HG03064 (cell line): ENCODE measurements around the gene TDP1.

ENCODE experiments used
- ATAC-seq: cut with Tn5 transposase; IDR thresholded peaks from one replicate; pipeline ENCODE4 v1.9.1; 2021; ENCODE audit warnings: low read depth; ENCODE audit not compliant: unreplicated experiment

The TDP1 gene

DNA sequence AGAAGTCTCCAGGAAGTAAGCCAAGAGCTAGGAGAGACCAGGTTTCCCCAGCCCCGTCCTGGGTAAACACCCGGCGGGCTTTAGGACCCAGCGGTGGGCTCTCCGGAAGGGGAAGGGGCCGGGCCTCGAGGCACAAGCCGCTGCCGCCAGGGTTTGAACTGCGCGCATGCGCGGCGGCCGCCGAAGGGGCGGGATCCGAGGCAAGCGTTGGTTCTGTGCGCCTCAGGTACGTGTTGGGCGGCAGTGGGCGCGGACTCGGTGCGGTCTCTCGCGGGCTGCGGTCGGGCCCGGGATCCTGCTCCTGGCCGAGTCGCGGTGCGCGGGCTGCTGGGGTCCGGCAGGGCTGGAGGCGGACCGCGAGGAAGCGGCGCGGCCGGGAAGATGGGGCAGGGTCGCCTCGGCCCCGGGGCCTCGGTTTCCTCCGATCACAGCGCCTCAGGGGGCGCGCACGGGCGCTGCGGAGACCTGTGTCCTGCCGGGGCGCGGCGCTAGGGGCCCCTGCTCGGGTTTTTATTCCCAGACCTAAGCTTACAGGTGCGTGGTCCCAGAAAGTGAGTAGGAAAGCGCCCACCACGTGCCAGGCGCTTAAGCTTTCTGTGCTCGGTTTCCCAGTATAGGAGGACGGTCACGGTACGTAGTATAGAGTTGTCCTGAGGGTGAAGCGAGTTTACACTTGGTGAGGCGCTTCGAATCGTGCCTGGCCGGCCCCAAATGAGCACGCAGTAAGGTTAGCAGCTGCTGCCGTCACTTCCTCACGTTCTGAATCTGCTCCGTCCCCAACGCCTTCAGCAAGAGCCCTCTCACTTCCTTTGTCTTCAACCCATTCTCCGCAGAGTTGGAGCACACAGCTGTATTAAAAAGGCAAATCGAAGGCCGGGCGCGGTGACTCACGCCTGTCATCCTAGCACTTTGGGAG lies at the start of gene TDP1:
Gene TDP1 (plus strand): TSS at position 183 of the 916 bp plus-strand sequence. CDS start 7,188 bp downstream, outside the sequence.
- peak; percentile 52 for ATAC-seq

DNA sequence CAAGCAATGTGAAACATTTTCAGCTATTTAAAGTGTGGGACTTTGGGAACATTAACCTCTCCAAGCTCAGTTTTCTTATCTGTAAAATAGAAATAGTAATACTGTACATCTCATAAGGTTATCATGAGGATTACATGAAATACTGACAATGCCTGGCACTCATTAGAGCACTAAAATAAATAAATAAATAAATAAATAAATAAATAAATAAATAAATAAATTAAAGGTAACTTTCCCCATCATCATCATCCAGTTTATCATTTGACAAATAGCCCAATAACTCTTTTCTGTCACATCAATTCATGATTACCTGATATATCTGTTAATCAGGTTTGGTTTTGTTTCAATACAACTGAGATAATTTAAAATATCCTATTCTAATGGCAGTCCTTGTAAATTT lies 49.7 kb upstream of the TDP1 start:
- ATAC-seq, result no peak

DNA sequence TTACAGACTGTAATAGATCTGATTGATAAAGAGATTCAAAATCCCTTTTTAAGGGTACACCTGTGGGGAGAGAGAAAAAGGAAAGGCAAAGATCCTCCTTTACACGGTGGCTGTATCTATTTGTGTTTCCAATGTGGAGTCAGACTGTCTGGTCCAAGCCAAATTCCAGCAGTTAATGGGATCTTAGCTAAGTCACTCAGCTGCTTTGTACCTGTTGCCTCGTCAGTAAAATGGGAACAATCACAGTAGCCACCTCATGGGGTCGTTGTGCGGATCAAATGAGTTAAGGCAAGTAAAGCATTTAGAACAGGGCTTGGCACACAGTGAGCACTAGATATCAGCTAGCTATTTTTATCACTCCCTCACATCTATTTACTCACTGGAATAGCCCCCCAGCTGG lies 48.1 kb upstream of the TDP1 start:
- ATAC-seq, result no peak

DNA sequence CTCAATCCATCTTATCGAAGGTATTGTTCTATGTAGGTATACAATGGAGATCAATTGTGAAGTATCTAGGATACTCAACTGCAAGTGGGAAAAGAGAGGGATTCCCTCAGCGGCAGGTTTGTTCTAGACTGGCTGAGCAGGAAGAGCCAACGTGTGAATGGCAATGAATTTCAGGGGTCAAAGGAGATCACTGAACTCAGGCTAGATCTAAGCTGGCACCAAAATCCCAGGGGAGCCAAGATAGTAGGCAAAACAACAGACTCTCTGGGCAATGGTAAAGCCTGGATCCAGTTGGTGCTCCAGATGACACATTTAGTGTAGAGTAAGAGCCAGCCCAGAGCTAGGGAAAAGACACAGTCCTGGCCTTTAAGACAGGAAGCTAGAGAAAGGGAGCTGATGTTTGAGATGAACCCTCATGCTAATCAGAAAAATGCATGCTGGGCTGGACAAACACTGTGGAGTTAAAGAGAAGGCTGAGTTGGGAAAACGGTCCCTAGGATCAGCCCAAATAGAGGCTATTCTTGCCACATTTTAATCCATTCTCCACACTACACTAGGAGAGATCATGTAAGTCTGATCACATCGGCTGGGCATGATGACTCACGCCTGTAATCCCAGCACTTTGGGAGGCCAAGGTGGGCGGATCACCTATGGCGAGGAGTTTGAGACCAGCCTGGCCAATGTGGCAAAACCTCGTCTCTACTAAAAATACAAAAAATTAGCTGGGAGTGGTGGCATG lies 46.8 kb upstream of the TDP1 start:
- ATAC-seq, result no peak

DNA sequence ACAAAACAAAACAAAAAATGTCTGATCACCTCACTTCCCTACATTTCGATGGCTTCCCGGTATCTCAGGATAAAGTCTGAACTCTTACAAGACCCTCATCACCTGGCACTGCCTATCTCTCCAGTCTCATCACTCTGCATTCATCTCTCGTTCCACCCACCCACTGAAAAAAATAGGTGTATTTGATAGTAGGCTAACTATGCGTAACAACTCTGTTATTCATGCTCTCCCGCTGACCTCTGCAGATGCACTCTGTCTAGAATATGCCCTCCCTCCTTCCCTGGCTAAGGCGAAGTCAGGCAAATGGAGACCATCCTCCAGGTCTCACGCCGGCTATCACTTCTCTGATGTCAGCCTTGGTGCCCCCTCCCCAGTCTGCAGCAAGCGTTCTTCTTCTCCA lies 46.1 kb upstream of the TDP1 start:
- ATAC-seq, result no peak

DNA sequence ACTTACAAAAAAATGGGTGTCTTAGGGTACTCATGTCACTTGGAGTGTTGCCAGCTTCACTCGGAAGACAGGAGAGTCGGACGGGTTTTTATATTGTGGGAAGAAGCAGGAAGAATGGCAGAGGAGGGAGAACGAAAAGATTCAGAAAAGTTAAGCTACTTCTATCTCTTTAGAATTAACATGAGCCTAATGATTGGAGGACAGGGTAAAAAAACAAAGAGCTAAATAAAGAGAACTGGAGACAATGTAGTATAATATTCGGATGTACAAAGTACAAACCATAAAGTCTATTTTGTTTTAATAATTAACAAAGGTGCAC lies 45.1 kb upstream of the TDP1 start:
- ATAC-seq, result no peak

DNA sequence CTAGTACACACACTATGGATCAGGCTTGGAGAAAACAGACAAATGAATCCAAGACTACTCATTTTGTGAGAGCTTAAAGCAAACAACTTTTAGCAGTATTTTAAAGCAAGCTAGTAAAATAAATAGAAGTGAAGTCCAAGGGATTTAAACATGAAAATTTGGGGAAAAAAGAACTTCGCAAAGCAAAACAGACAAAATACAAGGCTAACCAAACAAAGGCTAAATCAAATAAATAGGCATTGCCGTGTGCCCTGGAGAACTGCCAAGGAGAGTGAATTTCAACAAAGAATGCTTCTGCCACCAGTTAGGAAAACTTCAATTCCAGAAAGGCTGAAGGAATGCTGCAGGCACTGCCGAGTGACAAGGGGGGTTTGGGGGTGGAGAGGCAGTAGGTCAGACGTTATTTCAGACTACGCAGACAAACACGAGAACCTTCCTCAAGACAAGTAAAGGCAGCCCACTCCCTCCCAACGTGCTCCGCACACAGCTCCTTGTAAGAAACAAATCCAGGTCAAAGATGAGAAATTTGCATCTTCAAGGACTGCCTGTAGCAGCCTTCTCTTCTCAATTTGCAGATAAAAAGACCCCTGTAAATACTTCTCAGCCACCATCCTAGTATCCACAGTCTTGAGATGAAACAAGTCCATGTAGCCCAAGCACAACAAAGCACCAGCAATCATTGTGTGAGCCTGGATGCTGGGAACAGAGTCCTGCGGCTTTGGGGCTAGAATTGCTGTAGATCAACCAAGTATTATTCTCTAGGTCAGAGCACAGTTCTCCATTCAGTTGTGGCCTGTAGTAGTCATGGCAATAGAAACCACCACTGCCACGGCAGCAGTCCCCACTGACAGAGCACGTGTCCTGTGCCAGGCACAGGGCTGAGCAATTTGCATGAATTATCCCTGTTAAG lies 44.5 kb upstream of the TDP1 start:
- no peak for ATAC-seq

DNA sequence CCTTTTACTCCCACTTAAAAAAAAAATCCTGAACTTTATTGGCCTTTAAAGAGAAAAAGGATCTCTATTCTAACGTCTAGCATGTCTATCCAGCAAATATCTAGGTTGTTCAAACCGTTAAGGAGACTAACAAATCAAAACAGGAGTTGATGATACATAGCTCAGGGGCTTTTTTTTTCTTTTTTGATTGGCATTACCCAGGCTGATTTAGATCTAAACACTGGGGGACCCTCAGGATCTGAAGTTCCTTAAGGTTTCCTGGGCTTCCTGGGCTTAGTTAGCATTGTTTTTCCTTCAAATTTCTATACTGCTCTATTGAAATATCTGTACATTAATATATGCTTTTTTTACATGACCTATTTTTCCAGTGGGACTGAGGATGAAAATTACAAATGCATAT lies 43.5 kb upstream of the TDP1 start:
- ATAC-seq, result no peak

DNA sequence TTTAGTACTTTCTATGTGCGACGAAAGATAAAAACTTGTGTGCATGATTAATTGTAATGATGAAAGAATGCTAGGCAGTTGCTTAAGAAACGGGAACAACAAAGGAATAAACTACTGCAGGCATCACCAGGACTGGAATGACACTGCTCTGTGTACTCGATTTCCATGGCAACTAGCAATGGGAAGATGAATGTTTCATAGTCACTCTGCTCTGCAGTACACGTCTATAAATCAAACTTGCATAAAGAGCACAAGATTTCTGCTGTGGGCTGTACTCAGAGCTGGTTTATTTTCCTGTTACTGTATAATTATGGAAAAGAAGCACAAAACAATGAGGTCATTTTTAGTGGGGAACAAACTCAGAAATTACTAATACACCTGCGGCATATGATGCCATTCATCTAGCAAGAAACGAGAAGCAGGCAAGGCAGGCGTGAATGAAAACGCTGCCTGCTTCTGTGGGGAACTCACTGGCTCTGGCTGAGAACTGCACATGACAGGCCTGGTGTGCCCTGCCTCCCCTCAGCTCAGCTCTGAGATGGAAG lies 43.0 kb upstream of the TDP1 start:
- no peak for ATAC-seq

DNA sequence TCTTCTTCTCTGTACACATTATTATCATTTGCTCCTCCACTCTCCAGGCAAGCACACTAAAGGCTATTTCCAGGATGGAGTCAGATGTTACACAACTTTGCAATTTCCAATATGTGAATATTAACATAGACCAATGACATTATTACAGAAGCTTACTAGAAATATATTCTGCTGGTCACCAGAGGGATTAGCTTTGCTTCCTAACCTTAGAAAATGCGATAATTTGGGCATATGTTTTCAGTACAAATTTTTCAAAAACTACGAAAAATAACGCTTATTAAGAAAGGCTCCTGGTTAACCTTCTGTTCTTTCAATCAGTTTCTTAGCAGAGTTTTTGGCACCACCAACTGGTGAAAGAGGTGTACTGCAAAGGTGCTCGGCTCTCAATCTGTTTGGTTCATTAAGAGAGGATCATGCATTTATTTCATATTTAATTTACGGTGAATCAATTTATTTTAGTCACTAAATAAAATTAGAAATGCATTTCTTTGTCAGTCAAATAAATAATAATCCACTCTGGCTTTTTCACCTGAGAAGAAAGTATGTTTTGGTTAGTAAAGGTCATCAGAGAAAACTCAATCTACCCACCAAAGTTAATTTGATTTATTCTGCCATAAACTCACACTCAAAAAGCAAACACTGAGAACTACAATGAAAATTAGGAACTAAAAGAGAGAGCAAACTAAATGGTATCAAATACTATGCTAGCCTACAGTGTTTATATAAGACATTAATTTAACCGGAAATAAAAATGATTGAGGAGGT lies 40.4 kb upstream of the TDP1 start:
- ATAC-seq, result no peak

DNA sequence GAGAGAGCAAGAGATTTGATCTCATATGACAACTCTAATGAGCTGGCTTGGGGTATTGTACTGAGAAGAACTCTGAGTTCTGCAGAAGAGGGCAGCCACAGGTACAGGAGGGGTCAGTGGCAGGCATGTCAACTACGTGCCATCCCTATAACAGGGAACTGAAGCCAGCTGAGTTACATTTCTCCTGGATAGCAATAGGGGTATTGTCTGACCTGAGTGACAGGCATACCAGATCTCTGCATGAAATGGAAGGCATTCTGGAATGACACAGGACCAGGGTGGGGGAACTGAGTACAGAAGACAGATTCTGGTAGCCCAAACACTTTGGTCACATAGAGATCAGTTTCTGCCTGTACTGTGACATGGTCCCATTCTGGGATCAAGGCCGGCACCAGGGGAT lies 37.0 kb upstream of the TDP1 start:
- no peak for ATAC-seq

DNA sequence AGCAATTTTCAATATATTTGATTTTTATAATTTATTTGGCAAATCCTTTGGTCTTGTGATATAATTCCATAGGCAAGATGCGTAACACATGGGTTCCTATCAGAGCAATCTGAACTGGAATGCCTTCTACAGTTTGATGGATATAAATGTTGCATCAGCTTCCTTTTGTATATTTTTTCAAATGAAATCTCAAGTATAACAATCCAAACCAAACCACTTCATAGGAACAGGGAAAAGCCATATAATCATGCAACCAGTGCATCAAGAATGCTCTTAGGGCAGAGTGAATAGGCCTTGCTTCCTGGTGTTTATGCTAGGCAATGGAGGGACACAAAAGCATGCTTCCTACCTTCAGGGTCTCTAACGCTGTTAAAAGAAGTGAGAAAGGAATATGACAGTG lies 35.7 kb upstream of the TDP1 start:
- no peak for ATAC-seq

DNA sequence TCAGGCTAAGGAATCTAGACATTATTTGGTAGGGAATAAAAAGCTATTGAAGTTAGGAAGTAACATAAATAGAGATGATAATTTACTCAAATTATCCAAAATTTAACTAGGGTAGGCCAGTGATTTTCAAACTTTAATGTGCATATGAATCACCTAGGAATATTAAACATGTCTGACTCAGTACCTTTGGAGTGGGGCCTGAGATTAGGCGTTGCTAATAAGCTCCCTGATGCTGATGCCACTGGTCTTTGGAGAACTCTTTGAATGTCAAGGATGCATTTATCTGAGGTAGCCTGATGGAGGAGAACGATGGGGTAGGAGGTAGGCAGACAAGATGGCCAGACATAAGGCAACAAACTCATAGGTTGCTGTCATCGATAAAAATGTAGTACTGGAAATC lies 34.4 kb upstream of the TDP1 start:
- ATAC-seq, result no peak

DNA sequence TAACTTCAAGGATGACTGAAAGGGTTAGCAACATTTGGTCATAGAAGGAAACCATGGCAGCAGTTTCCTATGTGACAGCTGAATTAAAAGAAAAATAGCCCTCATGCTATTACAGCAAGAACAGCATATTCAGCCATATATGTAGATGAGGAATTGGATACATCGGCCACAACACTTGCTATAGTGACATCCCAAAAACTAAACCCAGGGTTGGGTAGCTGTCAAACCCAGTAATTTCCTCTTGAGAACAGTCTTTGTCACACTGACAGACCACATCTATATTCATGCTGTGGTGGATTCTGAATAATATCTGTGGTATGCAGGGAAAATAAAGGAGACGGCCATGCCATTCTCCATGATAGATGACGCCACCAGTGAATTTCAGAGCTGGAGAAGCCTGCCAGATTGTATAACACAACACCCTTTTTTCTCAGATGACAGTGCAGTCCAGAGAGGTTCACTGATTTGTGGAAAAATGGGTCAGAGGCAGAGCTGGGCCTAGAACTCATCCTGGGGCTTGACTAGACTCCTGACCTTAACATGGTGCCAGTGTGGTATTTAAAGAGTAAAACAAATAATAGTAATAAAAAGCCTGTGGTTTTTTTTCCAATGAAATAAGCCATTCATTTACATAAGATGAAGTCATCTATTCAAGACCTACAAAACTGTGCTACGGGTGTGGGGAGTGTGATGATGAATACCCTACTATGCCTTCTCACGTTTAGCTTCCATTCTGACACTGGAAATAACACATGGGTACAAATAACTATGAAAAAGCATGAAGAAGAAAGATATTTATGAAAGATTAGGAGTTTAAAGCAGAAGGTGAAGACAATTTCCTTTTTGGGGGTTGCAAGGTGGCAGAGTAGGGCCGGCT lies 33.5 kb upstream of the TDP1 start:
- ATAC-seq, result no peak

DNA sequence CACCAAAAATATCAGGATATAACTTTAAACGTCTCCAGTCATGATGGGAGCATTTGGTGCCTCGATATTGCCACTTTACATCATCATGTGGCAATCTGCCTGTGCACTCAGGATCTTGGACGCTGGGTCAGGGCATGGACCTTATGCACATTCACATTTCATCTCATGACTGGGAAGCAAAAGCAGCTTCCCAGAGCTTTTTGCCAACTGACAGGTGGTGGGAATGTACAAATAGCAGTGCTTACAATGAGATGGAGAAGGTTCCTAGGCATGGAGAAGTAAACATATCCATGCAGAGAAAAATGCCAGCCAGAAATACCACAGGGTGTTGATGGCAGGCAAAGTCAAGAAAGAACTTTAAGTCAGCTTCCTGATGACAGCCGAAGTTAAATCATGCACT lies 31.5 kb upstream of the TDP1 start:
- ATAC-seq, result no peak

DNA sequence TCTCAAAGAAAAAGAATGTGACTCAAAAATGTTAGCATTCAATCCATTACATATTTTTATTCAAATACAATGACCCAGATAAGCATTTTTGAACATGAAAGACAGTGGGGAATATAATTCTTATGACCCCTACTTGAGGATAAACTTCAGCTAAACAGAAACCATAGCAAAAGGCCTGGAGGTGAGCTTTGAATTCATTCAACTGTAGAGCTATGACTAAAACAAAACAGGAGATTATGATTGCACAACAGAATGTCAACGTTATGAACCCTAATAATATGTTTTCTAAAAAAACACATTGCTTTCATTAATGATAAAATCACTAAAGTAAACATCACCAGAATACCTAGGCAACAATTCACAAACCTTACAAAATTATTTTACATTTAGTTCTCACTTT lies 29.0 kb upstream of the TDP1 start:
- ATAC-seq, result no peak

DNA sequence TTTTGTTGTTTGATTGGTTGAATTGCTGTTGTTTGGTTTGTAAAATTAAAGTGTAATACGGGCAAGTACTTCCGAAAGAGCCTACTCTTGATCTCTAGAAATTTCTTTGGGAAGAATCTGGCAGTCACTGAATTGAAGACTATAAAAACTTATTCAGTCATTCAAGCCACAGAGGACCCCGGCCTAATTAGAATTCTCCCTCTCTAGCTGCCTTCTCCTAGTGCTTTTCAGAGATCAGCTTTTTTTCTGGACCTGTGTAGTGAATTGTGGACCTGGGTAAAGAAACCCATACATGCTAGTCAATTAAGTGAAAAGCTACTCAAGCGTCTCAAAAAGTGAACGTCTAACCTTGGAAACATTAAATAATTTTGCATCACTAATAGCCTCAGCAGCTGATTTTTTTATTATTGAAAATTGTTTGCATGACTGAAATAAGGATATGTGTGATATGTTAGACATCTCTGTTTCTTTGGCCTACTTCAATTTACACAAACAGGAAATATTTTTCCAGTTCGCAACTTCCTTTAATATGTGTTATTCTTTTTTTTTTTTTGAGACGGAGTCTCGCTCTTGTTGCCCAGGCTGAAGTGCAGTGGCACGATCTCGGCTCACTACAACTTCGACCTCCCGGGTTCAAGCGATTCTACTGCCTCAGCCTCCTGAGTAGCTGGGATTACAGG lies 28.4 kb upstream of the TDP1 start:
- ATAC-seq, result no peak

DNA sequence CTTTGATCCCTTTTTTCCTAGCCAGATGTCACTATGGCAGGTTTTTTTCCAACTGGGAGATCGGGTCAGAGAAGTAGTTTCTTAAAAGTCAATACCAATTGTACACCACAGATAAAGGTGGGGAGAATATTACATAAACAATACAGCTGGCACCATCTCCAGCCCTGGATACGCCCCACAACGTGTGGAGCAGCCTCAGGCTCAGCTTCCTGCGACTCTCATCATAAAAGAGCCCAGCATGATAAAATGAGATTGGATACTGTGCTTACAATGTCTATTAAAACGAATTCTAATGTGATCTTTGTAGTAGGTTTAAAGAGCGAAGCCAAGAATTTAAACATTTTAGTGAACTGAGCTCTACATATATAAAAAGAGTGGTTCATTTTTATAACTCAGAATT lies 22.7 kb upstream of the TDP1 start:
- ATAC-seq, result no peak
